NCI-H2227 treated with DMSO at 0.1 percent for 48 hours (cell line): ENCODE results near the gene EOMES.
"Not testable (repeated sequence)": the region's sequence is repeated elsewhere in the genome, so short reads cannot be mapped to it uniquely, and the experiment has no call there.

Experiments used
- DNase-seq: peaks from one replicate; lab custom pipeline; 2025; lab: John Stamatoyannopoulos, UW

EOMES gene

GRCh38 chr3:27721717-27722564 is at the start of gene EOMES:
Gene EOMES (minus strand): TSS chr3:27722323. CDS start chr3:27722294, 29 bp downstream.
- DNase-seq, result no peak

- not testable (repeated sequence) for DNase-seq
Measured at GRCh38 chr3:27770384-27770783, 48.3 kb upstream of the EOMES start.

- no peak for DNase-seq
Measured at GRCh38 chr3:27767000-27767399, 44.9 kb upstream of the EOMES start.

- DNase-seq, result no peak
Measured at GRCh38 chr3:27758083-27758482, 36.0 kb upstream of the EOMES start.

- DNase-seq, result no peak
Measured at GRCh38 chr3:27756877-27757276, 34.8 kb upstream of the EOMES start.

GRCh38 chr3:27752926-27753325 is 30.8 kb upstream of the EOMES start:
- DNase-seq, result no peak

- DNase-seq, result no peak
Measured at GRCh38 chr3:27749643-27750042, 27.5 kb upstream of the EOMES start.

- DNase-seq, result no peak
Measured at GRCh38 chr3:27746838-27747237, 24.7 kb upstream of the EOMES start.

GRCh38 chr3:27740854-27741253 is 18.7 kb upstream of the EOMES start:
- DNase-seq, result no peak

- DNase-seq, result no peak
Measured at GRCh38 chr3:27737091-27737490, 15.0 kb upstream of the EOMES start.

- no peak for DNase-seq
Measured at GRCh38 chr3:27730774-27731659, 8.9 kb upstream of the EOMES start.

- DNase-seq, result no peak
Measured at GRCh38 chr3:27729748-27730611, 7.9 kb upstream of the EOMES start.

- DNase-seq, result no peak
Measured at GRCh38 chr3:27729325-27729724, 7.2 kb upstream of the EOMES start.

GRCh38 chr3:27728195-27729087 is 6.3 kb upstream of the EOMES start:
- no peak for DNase-seq

GRCh38 chr3:27726240-27726639 is 4.1 kb upstream of the EOMES start:
- DNase-seq, result no peak

- DNase-seq, result no peak
Measured at GRCh38 chr3:27724459-27725197, 2.5 kb upstream of the EOMES start.

- no peak for DNase-seq
Measured at GRCh38 chr3:27723815-27724458, 1.8 kb upstream of the EOMES start.

GRCh38 chr3:27723456-27723814 is 1.3 kb upstream of the EOMES start:
- DNase-seq, result no peak

GRCh38 chr3:27723001-27723445 is 900 bp upstream of the EOMES start:
- no peak for DNase-seq
